Gastroesophageal sphincter (tissue), 3 donors: ENCODE measurements around the gene ADGRL1.

Source experiments
- CTCF ChIP-seq, 4 experiments: fragments of 200-600 bp in 2 of 4; fragments of 450-650 bp in 2 of 4; sonication (generic) in 1 of 4; IDR thresholded peaks; one replicate each; pipeline ENCODE4 v1.5.1; 2017 to 2019; ENCODE audit warnings: antibody characterized with exemption in 4 of 4, mild to moderate bottlenecking in 2 of 4, moderate library complexity in 2 of 4
- POLR2AphosphoS5 ChIP-seq: sonication (generic); formaldehyde crosslinking; IDR thresholded peaks from one replicate; pipeline ENCODE4 v1.6.1; 2017; ENCODE audit warnings: antibody characterized with exemption

DNA sequence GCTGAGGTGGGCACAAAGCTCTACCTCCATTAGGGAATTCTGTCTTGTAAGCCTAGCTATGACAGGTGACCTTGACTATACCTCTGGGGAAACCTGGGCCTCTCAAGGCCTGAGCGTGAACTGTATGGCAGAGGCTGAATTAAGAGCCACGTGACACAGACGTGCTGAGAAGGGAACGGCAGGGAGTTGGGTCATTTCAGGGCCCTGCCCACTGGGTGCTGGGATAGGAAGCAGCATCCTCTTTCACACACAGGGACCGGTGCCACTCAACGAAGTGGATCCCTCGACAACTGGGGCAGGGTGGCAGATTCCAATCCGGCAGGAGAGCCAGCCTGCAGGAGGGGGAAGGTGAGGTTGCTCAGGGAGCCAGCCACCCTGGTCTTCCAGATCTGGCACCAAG lies 78.8 kb downstream of the ADGRL1 start:
- TF ChIP-seq CTCF (IDR thresholded peaks at IDR 0.05) (no peak), POLR2AphosphoS5 (no peak)
